Stimulated activated CD8-positive, alpha-beta memory T cell treated with anti-CD3 and anti-CD28 coated beads, Interleukin-12 subunit alpha, Interleukin-12 subunit beta, amount 100 ng/mL, for 24 hours (primary cell): ENCODE data around the gene ITIH4.
A peak's percentile ranks its signal among the peaks of the same experiment; 100 is the strongest.
"Not testable (repeated sequence)": the region's sequence is repeated elsewhere in the genome, so short reads cannot be mapped to it uniquely, and the experiment has no call there.

Source experiments
- DNase-seq: peaks from one replicate; pipeline ENCODE4 v3.0.0-alpha.2; 2020; ENCODE audit errors: extremely low read depth

Gene ITIH4

GRCh38 chr3:52783211-52783555 lies 47.3 kb downstream of the ITIH4 start:
- no peak for DNase-seq

GRCh38 chr3:52782412-52783210 lies 47.9 kb downstream of the ITIH4 start:
- no peak for DNase-seq

DNA sequence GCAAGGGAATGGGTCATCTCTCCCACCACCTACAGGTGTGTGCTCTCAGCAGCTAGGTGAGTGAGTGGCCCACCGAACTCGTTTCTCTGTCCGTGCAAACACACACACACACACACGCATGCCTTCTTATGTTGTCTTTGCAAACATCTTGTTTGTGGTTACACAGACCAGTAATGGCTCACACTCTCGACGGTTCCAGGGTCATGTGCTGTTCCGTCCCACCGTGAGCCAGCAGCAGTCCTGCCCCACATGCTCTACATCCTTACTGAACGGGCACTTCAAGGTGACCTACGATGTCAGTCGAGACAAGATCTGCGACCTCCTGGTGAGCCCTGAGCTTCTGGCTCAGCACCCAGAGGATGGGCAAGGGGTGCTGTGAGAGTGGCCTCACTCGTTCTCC lies 48.7 kb downstream of the ITIH4 start:
- no peak for DNase-seq

DNA sequence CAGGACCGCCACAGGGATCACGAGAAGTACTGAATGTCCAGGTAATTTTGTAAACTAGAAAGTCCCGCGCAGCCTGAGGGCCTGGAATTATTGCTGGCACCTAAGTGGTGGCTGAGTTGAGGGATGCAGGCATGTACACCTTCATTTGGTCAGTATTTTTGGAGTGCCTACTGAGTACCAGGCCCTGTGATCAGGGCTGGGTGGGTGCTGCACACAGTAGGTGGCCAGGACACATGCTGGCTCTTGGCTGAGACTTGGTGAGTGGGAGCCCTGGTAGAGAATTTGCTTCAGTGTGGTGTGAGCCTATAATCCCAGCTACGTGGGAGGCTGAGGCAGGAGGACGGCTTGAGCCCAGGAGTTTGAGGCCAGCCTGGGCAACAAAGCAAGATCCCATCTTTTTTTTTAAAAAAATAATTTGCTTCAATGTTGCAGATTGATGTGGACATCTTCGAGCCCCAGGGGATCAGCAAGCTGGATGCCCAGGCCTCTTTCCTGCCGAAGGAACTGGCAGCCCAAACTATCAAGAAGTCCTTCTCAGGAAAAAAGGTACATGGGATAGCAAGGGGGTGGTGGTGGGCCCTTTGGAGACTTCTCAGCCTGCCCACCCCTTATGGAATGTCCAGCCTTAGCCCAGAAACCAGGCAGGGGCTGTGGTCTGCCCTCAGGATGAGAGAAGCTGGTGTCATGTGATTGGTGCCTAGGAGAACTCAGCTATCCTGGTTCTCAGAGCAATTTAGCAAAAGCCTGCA lies 50.5 kb downstream of the ITIH4 start:
- no peak for DNase-seq

GRCh38 chr3:52779011-52779836 lies 51.2 kb downstream of the ITIH4 start:
- DNase-seq, result no peak

- DNase-seq, result no peak
Observed at GRCh38 chr3:52777959-52778805, 52.3 kb downstream of the ITIH4 start.

DNA sequence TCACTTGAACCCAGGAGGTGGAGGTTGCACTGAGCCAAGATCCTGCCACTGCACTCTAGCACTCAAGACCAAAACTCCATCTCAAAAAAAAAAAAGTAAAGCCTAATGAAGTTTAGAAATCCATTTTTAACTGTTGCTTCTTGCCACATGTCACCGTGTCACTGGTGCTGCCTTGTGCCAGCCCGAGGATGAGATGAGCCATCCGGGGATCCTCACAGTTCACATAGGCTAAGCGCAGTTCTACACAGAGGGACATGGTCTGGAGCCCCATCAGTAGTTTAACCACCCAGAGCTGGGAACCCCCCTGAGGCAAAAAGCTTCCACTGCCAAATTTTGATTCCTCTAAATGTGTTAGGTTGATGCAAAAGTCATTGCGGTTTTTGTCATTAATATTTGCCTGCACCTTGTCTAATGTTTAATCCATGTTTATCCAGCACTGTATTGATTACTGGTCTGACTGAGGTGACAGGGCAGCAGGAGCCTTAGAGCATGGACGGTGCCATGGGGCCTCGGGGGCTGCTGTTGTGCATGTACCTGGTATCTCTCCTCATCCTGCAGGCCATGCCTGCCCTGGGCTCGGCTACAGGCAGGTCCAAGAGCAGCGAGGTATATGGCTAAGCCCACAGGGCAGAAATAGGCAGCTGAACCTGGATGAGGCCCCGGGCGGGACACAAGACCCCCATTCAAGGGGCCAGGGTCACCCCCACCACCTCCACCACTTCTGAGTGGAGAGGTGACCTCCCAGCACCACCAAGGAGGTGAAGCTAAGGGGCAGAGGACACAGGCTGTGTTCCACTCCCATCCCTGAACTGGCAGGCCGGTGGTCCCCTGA lies 53.1 kb downstream of the ITIH4 start, which contains the start of gene ITIH1:
Gene ITIH1, plus strand, starts transcription at position 473 of the 832 bp plus-strand sequence. Its CDS starts 17 bp downstream, at position 490.
- DNase-seq, result no peak

DNA sequence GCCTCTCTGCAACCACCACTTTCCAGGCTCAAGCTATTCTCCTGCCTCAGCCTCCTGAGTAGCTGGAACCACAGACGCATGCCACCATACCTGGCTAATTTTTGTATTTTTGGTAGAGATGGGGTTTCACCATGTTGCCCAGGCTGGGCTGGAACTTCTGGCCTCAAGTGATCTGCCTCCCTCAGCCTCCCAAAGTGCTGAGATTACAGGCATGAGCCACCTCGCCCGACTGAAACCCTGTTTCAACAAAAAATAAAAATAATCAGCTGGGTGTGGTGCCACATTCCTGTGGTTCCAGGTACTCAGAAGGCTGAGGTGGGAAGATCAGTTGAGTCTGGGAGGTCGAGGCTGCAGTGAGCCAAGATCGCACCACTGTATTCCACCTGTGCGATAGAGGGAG lies 54.0 kb downstream of the ITIH4 start:
- DNase-seq, result not testable (repeated sequence)

GRCh38 chr3:52775877-52776276 lies 54.6 kb downstream of the ITIH4 start:
- DNase-seq, result no peak

GRCh38 chr3:52774901-52775864 lies 55.3 kb downstream of the ITIH4 start:
- DNase-seq, result no peak

- no peak for DNase-seq
Observed at GRCh38 chr3:52774066-52774713, 56.3 kb downstream of the ITIH4 start.

- DNase-seq, result no peak
Observed at GRCh38 chr3:52773361-52774065, 57.0 kb downstream of the ITIH4 start.

- DNase-seq, result no peak
Observed at GRCh38 chr3:52771702-52772101, 58.8 kb downstream of the ITIH4 start.

DNA sequence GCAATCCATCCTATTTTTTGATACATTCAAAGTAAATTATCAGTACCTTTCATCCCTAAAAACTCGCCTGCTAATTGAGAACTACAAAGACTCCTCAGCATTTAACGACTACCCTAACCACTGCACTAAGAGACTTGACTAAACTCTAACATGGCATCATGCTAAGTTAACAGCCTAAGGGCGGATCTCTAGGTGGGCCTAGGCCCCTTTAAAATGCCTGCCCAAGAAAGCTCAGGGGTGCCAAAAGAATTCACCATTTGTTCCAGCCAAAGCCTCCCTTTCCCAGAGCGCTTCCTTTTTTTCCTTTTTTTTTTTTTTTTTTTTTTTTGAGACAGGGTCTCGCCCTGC lies 59.2 kb downstream of the ITIH4 start:
- DNase-seq, result no peak

DNA sequence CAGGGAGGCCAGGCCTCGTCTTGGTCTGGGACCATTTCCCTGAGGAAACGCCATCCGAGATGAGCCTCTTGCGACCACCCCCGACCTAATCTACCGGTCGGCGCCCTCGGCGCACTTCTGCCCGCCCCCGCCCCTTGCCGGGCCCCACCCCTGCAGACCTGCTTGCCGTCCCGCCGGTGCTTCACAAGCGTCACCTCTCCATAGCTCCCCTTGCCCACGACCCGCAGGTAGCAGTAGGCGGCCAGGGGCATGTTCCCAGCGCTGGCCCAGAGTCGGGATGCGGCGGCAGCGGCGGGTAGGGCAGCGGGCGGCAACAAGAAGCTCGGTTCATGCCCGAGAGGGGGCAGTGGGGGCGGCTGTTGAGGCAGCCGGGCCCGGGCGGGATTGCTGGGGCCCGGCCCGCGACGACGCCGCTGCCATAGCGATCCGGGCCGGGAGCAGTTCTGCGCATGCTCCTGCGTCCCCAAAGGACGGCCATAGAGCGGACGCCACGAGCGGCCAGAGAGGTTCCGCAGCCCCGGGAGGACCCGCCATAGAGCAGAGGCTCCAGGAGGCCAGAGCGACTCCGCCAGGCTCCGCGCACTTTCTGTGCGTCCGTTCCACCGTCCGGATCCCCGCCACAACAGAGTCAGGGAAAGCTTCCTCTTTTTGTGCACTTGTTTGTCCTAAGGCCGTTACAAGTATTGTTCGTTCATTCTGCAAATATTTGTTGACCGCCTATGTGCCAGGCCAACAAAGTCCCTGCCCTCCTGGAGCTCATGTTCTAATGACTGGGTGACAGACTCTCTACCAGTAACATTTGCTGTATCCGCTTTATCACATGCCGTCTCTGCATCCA lies 59.8 kb downstream of the ITIH4 start, which contains the start of gene NEK4:
Gene NEK4, minus strand, starts transcription at position 445 of the 838 bp plus-strand sequence. Its CDS starts 194 bp downstream, at position 251.
- DNase-seq, result peak; percentile 68

DNA sequence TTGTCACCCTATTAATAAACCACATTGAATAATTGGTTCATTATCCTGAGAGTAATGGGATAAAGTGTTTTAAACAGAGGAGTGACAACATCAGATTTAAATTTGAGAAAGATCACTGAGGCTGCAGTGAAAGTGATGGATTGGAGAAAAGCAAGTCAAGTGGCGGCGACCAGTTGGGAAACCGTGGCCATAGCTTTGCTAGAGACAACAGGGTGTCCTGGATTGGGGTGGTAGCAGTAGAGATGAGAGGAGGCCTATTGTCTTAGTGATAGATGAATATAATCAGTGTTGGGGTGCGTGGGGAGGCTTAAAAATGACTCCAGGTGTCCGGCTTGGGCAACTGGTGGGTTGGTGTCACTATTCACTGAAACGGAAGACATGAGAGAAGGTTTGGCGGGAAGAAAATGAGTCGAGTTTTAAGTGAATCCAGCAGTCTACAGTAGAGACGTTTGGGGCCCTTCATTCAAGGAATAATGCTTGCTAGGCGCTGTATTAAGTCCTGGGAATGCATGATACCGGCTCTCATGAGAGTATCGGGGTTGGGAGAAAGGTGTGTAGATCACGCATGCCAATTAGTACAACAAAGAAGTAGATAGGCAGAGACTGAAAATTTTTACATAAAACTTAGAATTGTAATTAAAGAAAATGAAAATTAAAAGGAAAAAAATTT lies 60.6 kb downstream of the ITIH4 start:
- no peak for DNase-seq

GRCh38 chr3:52763466-52763865 lies 67.0 kb downstream of the ITIH4 start:
- DNase-seq, result no peak
